ENCODE results near the gene RPL35. TPM values are rescaled to one million over a fixed set of nuclear protein-coding genes. Genes with fewer than 3 reads are reported as not detected.
"Not testable (repeated sequence)": the region's sequence is repeated elsewhere in the genome, so short reads cannot be mapped to it uniquely, and the experiment has no call there.

The RPL35 gene
- polyA plus RNA-seq, 3 donors from 2014 or later, result 774 to 2,756 (median 1,213) TPM

- H3K27ac Mint-ChIP-seq, result no peak overlapping the region
- DNase-seq, result no peak
- H3K27me3 Mint-ChIP-seq (ENCODE audit: low read depth in 3 of 3), result peaks cover 3 to 7% (median 5%) of the 10 kb centered on the region in 3 donors
- no peaks in the 10 kb centered on the region for H3K36me3 Mint-ChIP-seq
- H3K4me1 Mint-ChIP-seq, result no peaks in the 10 kb centered on the region
- peaks cover 0 to 2% (median 0%) of the 10 kb centered on the region in 6 donors for H3K9me3 Mint-ChIP-seq
- H3K4me3 Mint-ChIP-seq, result no peak overlapping the region
Observed at GRCh38 chr9:124839612-124840299, 22.0 kb downstream of the RPL35 start.

GRCh38 chr9:124838567-124839275 lies 23.0 kb downstream of the RPL35 start:
- not testable (repeated sequence) for H3K4me3 Mint-ChIP-seq; H3K27me3 Mint-ChIP-seq (ENCODE audit: low read depth in 3 of 3); H3K9me3 Mint-ChIP-seq; H3K4me1 Mint-ChIP-seq; H3K36me3 Mint-ChIP-seq; H3K27ac Mint-ChIP-seq; DNase-seq

GRCh38 chr9:124838132-124838531 lies 23.6 kb downstream of the RPL35 start:
- H3K36me3 Mint-ChIP-seq; H3K4me3 Mint-ChIP-seq; H3K27me3 Mint-ChIP-seq (ENCODE audit: low read depth in 3 of 3): not testable (repeated sequence)

GRCh38 chr9:124835026-124835557 lies 26.7 kb downstream of the RPL35 start:
- no peaks in the 10 kb centered on the region for H3K36me3 Mint-ChIP-seq
- no peak overlapping the region for H3K27ac Mint-ChIP-seq
- no peak for DNase-seq
- H3K27me3 Mint-ChIP-seq (ENCODE audit: low read depth in 3 of 3), result peaks cover 3 to 8% (median 7%) of the 10 kb centered on the region in 3 donors
- H3K4me3 Mint-ChIP-seq, result no peak overlapping the region
- no peaks in the 10 kb centered on the region for H3K4me1 Mint-ChIP-seq
- peaks cover 0 to 2% (median 0%) of the 10 kb centered on the region in 6 donors for H3K9me3 Mint-ChIP-seq

More at GRCh38 chr9:124838132-124838531, 23.6 kb downstream of the RPL35 start:
- H3K4me1 Mint-ChIP-seq, DNase-seq, H3K27ac Mint-ChIP-seq, H3K9me3 Mint-ChIP-seq: not testable (repeated sequence)

- peaks cover 3 to 8% (median 7%) of the 10 kb centered on the region in 3 donors for H3K27me3 Mint-ChIP-seq (ENCODE audit: low read depth in 3 of 3)
- DNase-seq, result no peak
- H3K27ac Mint-ChIP-seq, result no peak overlapping the region
- no peaks in the 10 kb centered on the region for H3K36me3 Mint-ChIP-seq
- no peak overlapping the region for H3K4me3 Mint-ChIP-seq
- H3K4me1 Mint-ChIP-seq, result no peaks in the 10 kb centered on the region
- peaks cover 0 to 2% (median 0%) of the 10 kb centered on the region in 6 donors for H3K9me3 Mint-ChIP-seq
Observed at GRCh38 chr9:124834591-124834990, 27.2 kb downstream of the RPL35 start.

- peaks cover 0 to 2% (median 0%) of the 10 kb centered on the region in 6 donors for H3K9me3 Mint-ChIP-seq
- H3K27ac Mint-ChIP-seq, result no peak overlapping the region
- H3K36me3 Mint-ChIP-seq, result no peaks in the 10 kb centered on the region
Observed at GRCh38 chr9:124831642-124832364, 30.0 kb downstream of the RPL35 start.

GRCh38 chr9:124830593-124830992 lies 31.2 kb downstream of the RPL35 start:
- no peaks in the 10 kb centered on the region for H3K9me3 Mint-ChIP-seq
- H3K4me1 Mint-ChIP-seq, result no peaks in the 10 kb centered on the region
- no peak overlapping the region for H3K27ac Mint-ChIP-seq
- no peak overlapping the region for H3K4me3 Mint-ChIP-seq
- no peak for DNase-seq
- H3K27me3 Mint-ChIP-seq (ENCODE audit: low read depth in 3 of 3), result peaks cover 0 to 4% (median 2%) of the 10 kb centered on the region in 3 donors
- no peaks in the 10 kb centered on the region for H3K36me3 Mint-ChIP-seq

More at GRCh38 chr9:124831642-124832364, 30.0 kb downstream of the RPL35 start:
- Mint-ChIP-seq H3K4me1 (no peaks in the 10 kb centered on the region), H3K4me3 (no peak overlapping the region), H3K27me3 (ENCODE audit: low read depth in 3 of 3) (peaks cover 0 to 4% (median 3%) of the 10 kb centered on the region in 3 donors)
- DNase-seq, result no peak

GRCh38 chr9:124829334-124829669 lies 32.5 kb downstream of the RPL35 start:
- Mint-ChIP-seq H3K9me3 (no peaks in the 10 kb centered on the region), H3K4me1 (no peaks in the 10 kb centered on the region), H3K27me3 (ENCODE audit: low read depth in 3 of 3) (peaks cover 0 to 2% (median 2%) of the 10 kb centered on the region in 3 donors), H3K4me3 (no peak overlapping the region), H3K27ac (no peak overlapping the region), H3K36me3 (no peaks in the 10 kb centered on the region)
- no peak for DNase-seq

GRCh38 chr9:124828489-124829333 lies 33.0 kb downstream of the RPL35 start:
- no peaks in the 10 kb centered on the region for H3K36me3 Mint-ChIP-seq
- no peak overlapping the region for H3K4me3 Mint-ChIP-seq
- H3K27ac Mint-ChIP-seq, result no peak overlapping the region
- no peaks in the 10 kb centered on the region for H3K9me3 Mint-ChIP-seq
- DNase-seq, result no peak
- H3K27me3 Mint-ChIP-seq (ENCODE audit: low read depth in 3 of 3), result peaks cover 0 to 2% (median 0%) of the 10 kb centered on the region in 3 donors
- H3K4me1 Mint-ChIP-seq, result no peaks in the 10 kb centered on the region

GRCh38 chr9:124820698-124821623 lies 40.8 kb downstream of the RPL35 start:
- Mint-ChIP-seq H3K36me3 (no peaks in the 10 kb centered on the region), H3K27me3 (ENCODE audit: low read depth in 3 of 3) (peaks cover 0 to 2% (median 0%) of the 10 kb centered on the region in 3 donors), H3K4me1 (no peaks in the 10 kb centered on the region), H3K9me3 (no peaks in the 10 kb centered on the region), H3K4me3 (no peak overlapping the region), H3K27ac (no peak overlapping the region)
- no peak for DNase-seq

- no peak for DNase-seq
- Mint-ChIP-seq H3K4me3 (no peak overlapping the region), H3K27ac (no peak overlapping the region), H3K4me1 (no peaks in the 10 kb centered on the region), H3K27me3 (ENCODE audit: low read depth in 3 of 3) (peaks cover 2 to 3% (median 2%) of the 10 kb centered on the region in 3 donors), H3K9me3 (no peaks in the 10 kb centered on the region), H3K36me3 (no peaks in the 10 kb centered on the region)
Observed at GRCh38 chr9:124818431-124819281, 43.1 kb downstream of the RPL35 start.

GRCh38 chr9:124815601-124816000 lies 46.2 kb downstream of the RPL35 start:
- no peaks in the 10 kb centered on the region for H3K36me3 Mint-ChIP-seq
- H3K27me3 Mint-ChIP-seq (ENCODE audit: low read depth in 3 of 3), result peaks cover 2 to 5% (median 3%) of the 10 kb centered on the region in 3 donors
- H3K9me3 Mint-ChIP-seq, result no peaks in the 10 kb centered on the region
- no peak for DNase-seq
- no peak overlapping the region for H3K27ac Mint-ChIP-seq
- no peaks in the 10 kb centered on the region for H3K4me1 Mint-ChIP-seq
- no peak overlapping the region for H3K4me3 Mint-ChIP-seq

All from immature natural killer cell (primary cell).